BJ (cell line): ENCODE data around the gene SMIM10L2A. TPM values are rescaled to one million over a fixed set of nuclear protein-coding genes. Genes with fewer than 3 reads are reported as not detected.

ENCODE experiments used
- CTCF ChIA-PET: fragments of 350-600 bp; formaldehyde crosslinking; extraction: SDS; loops from one replicate; lab custom pipeline; 2021; ENCODE audit warnings: antibody characterized with exemption, inconsistent platforms; lab: Yijun Ruan, JAX
- POLR2A ChIA-PET: fragments of 300-600 bp; sonication (Branson Sonifier 250); formaldehyde crosslinking; extraction: SDS; loops from one replicate; lab custom pipeline; 2021; ENCODE audit warnings: antibody characterized with exemption; lab: Charles Lee
- DNase-seq: peaks from one replicate; pipeline ENCODE4 v3.0.0-alpha.2; 2011; ENCODE audit warnings: low read depth
- H3K27me3 ChIP-seq: 2 replicates; pipeline ENCODE4 v1.6.0; 2011; ENCODE audit warnings: low read length; ENCODE audit not compliant: control insufficient read depth, insufficient read depth
- H3K36me3 ChIP-seq: 2 replicates; pipeline ENCODE4 v1.5.1; 2011; ENCODE audit warnings: low read length; ENCODE audit not compliant: control insufficient read depth, insufficient read depth
- H3K4me3 ChIP-seq: 2 replicates; pipeline ENCODE4 v1.5.1; 2011; ENCODE audit warnings: low read depth, mild to moderate bottlenecking, control low read depth, low read length
- polyA plus RNA-seq: library from polyadenylated mRNA; depleted of rRNA; stranded (reverse); fragments of >200 nt; gene quantifications from 2 replicates; pipeline ENCODE4 v1.2.3, GENCODE V29; 2011
- TF ChIP-seq, protein P1 (sequence below): IDR thresholded peaks from 2 replicates; pipeline ENCODE4 v1.5.1; 2011; ENCODE audit warnings: low read depth, mild to moderate bottlenecking, control low read depth, inconsistent platforms, low read length, moderate library complexity; ENCODE audit not compliant: insufficient read depth

SMIM10L2A gene
- polyA plus RNA-seq, 1 experiment: 0.05 TPM

DNA sequence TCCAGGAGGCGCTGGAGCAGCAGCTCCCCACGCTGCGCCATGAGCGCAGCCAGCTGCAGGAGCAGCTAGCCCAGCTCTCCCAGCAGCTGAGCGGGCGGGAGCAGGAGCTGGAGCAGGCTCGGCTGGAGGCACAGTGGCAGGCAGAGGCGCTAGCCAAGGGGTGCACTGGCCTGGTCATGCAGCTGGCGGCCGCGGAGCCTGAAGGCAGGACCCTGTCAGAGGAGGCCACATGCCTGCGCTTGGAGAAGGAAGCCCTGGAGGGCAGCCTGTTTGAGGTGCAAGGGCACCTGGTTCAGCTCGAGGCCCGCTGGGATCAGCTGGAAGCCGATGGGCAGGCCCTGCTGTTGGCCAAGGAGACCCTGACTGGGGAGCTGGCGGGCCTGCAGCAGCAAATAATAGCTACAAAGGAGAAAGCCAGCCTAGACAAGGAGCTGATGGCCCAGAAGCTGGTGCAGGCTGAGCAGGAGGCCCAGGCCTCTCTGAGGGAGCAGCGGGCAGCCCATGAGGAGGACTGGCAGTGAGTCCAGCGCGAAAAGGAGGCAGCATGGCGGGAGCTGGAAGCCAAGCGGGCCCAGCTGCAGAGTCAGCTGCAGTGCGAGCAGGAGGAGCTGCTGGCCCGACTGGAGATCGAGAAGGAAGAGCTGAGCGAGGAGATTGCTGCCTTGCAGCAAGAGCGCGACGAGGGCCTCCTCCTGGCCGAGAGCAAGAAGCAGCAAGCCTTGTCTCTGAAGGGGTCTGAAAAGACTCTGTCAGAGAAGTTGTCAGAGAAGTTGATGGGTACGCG is 13.6 kb downstream of the SMIM10L2A start:
- TF ChIP-seq, protein P1, sequence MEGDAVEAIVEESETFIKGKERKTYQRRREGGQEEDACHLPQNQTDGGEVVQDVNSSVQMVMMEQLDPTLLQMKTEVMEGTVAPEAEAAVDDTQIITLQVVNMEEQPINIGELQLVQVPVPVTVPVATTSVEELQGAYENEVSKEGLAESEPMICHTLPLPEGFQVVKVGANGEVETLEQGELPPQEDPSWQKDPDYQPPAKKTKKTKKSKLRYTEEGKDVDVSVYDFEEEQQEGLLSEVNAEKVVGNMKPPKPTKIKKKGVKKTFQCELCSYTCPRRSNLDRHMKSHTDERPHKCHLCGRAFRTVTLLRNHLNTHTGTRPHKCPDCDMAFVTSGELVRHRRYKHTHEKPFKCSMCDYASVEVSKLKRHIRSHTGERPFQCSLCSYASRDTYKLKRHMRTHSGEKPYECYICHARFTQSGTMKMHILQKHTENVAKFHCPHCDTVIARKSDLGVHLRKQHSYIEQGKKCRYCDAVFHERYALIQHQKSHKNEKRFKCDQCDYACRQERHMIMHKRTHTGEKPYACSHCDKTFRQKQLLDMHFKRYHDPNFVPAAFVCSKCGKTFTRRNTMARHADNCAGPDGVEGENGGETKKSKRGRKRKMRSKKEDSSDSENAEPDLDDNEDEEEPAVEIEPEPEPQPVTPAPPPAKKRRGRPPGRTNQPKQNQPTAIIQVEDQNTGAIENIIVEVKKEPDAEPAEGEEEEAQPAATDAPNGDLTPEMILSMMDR: no peak
- Histone ChIP-seq H3K36me3 (no peaks in the 10 kb centered on the region), H3K4me3 (no peak overlapping the region), H3K27me3 (no peaks in the 10 kb centered on the region)
- no peak for DNase-seq
- POLR2A ChIA-PET: no interaction called here
- CTCF ChIA-PET: no interaction called here

DNA sequence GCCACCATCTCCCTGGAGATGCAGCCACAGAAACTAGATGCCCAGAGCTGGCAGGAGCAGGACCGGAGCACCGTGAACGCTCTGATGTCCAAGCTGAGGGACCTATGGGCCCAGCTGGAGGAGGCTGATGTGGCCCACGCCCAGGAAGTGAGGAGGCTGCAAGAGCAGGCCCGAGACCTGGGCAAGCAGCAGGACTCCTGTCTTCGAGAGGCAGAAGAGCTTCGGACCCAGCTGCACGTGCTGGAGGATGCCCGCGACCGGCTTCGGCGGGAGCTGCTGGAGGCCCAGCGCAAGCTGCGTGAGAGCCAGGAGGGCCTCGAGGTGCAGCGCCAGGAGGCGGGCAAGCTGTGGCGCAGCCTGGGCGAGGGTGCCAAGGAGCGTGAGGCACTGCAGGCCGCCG is 14.2 kb downstream of the SMIM10L2A start:
- TF ChIP-seq, protein P1: no peak
- ChIA-PET CTCF (no interaction called here), POLR2A (no interaction called here)
- no peak for DNase-seq
- Histone ChIP-seq H3K27me3 (no peaks in the 10 kb centered on the region), H3K4me3 (no peak overlapping the region), H3K36me3 (no peaks in the 10 kb centered on the region)

DNA sequence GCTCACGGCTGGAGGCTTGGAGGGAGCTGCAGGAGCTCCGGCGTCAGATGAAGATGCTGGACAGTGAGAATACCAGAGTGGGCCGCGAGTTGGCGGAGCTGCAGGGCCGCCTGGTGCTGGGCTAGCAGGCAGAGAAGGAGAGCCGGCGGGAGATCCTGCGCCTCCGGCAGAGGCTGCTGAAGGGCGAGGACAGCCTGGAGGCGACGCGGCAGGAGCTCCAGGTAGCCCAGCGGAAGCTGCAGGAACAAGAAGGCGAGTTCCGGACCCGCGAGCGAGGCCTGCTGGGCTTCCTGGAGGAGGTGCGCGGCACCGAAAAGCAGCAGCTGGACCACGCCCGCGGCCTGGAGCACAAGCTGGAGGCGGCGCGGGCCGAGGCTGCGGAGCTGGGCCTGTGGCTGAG is 14.7 kb downstream of the SMIM10L2A start:
- TF ChIP-seq, protein P1: no peak
- no peak for DNase-seq
- Histone ChIP-seq H3K27me3 (no peaks in the 10 kb centered on the region), H3K4me3 (no peak overlapping the region), H3K36me3 (no peaks in the 10 kb centered on the region)
- ChIA-PET CTCF (no interaction called here), POLR2A (no interaction called here)

DNA sequence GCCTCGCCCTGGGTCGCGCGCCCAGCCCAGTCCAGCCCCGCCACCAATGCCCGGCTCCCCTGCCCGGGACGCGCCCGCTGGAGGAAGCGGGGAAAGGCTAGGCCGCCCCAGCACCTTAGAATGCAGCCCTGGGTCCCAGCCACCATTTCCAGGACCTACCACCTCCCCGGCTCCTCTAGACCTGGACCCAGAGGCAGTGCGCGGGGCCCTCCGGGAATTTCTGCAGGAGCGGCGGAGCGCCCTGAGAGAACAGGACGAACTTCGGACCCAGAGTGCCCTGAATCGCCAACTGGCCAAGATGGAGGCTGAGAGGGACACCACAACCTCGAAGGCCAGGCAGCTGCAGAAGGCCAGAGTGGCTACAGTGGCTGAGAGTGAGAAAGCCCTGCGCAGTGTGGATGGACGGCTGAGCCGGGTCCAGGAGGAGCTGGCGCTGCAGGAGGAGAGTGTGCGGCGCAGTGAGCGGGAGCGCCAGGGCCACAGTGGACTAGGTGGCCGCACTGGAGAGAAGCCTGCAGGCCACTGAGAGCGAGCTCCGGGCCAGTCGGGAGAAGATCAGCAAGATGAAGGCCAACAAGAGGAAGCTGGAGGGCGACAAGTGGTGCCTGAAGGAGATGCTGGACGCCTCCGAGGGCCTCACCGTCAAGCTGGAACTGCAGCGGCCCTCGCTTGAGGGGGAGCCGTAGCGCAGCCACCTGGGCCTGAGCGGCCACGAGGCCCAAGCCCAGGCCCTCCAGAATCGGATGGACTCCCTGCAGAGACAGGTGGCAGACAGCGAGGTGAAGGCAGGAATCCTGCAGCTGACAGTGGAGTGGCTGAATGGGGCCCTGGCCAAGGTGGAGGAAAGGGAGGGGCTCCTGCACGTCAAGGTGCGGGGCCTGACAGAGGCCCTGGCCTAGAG is 15.5 kb downstream of the SMIM10L2A start:
- no peak overlapping the region for H3K4me3 ChIP-seq
- no peak for DNase-seq
- H3K27me3 ChIP-seq: no peaks in the 10 kb centered on the region
- ChIA-PET CTCF (interaction anchor here (0.6 kb wide), 1 partner anchor 247 kb away, joined by 3 read pairs; no protein-coding TSS in a partner anchor), POLR2A (no interaction called here)
- TF ChIP-seq, protein P1: no peak
- H3K36me3 ChIP-seq: no peaks in the 10 kb centered on the region
